Retina (tissue), 1 donor: Measurements from ENCODE around the gene FAM111A.
"Not testable (repeated sequence)": the region's sequence is repeated elsewhere in the genome, so short reads cannot be mapped to it uniquely, and the experiment has no call there.

Experiments used
- DNase-seq: peaks from one replicate; pipeline ENCODE4 v3.0.0-alpha.2; 2016

Gene FAM111A, protein sequence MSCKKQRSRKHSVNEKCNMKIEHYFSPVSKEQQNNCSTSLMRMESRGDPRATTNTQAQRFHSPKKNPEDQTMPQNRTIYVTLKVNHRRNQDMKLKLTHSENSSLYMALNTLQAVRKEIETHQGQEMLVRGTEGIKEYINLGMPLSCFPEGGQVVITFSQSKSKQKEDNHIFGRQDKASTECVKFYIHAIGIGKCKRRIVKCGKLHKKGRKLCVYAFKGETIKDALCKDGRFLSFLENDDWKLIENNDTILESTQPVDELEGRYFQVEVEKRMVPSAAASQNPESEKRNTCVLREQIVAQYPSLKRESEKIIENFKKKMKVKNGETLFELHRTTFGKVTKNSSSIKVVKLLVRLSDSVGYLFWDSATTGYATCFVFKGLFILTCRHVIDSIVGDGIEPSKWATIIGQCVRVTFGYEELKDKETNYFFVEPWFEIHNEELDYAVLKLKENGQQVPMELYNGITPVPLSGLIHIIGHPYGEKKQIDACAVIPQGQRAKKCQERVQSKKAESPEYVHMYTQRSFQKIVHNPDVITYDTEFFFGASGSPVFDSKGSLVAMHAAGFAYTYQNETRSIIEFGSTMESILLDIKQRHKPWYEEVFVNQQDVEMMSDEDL

DNA sequence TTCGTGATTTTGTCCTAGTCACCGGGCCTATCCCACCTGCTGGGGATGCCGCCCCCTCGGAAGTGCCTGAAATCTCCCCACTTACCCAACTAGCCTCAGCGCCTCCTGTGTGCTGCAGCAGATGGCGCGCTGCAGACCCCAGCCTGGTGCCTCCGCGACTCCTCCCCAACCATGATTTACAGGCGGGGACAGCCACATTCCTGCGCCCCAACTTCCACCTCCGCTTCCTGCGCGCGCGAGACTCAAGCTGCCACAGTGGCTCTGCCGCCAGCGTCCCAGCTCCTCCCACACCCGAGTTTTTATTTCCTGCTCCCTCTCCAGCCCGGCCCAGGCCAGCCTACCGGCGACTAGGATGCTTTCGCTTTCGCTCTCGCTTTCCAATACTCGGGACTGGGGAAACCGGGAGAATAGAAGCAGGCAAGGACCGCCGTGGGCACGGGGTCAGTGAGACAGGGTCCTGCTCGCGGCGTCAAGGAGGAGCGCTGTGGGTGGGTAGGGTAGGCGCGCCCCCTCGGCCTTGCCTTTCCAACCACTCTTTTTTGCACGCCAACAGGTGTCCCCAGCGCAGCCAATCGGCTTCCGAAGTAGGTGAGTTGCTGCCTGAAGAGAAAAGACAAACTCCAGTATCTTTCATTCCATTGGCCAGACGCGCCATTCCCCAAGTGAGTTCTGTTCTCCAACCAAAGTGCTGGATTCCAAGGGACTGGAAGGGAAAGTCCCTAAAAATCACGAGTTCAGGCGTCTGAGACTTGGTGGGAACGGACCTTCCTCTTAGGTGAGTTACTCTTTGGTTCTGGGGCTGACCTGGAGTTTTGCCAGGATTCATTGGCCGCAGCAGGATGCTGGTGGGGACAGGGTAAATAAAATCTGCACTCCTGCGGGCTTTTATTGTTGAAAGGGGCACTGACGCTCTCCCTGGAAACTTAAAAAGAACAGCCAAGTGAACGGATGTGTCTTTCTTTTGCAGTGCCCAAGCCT lies at the start of gene FAM111A:
Gene FAM111A (plus strand): TSS at position 327 of the 978 bp plus-strand sequence. CDS start 6,017 bp downstream, outside the sequence.
- peak; percentile 91 for DNase-seq

DNA sequence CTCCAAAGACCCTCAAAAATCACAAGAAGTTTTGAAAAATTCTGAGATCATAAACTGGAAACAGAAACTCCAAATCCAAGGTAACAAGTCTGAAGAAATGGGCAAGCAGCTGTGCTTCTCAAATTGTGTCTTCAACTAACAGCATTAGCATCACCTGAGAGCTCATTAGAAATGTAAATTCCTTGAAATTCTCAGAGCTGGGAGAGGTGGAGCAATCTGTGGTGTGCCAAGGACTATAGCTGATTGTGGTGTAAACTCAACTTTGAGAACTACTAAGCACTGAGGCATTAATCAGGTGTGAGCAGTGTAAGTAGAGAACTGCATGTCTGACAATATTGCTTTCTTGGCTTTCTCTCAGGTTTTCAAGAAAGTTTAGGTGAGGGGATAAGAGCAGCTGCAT lies 49.1 kb upstream of the FAM111A start:
- DNase-seq, result not testable (repeated sequence)

DNA sequence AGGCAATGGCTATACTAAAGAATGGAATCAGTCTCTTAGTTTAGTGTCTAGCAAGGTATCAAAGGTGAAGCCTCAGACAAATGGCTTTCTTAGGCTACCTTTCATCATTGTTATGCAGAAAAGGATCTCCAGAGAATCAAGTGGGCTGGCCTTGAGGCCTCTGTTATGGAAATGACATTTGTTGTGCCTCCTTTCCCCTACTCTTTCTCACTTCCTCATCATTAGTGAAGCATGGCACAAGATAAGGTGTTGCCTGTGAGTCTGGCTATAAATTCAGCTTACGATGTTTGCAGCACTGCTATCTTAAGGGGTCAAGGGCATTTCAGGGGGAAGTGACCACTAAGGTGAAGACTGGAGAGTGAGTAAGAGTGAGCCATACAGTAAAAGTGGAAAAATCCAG lies 47.4 kb upstream of the FAM111A start:
- not testable (repeated sequence) for DNase-seq

DNA sequence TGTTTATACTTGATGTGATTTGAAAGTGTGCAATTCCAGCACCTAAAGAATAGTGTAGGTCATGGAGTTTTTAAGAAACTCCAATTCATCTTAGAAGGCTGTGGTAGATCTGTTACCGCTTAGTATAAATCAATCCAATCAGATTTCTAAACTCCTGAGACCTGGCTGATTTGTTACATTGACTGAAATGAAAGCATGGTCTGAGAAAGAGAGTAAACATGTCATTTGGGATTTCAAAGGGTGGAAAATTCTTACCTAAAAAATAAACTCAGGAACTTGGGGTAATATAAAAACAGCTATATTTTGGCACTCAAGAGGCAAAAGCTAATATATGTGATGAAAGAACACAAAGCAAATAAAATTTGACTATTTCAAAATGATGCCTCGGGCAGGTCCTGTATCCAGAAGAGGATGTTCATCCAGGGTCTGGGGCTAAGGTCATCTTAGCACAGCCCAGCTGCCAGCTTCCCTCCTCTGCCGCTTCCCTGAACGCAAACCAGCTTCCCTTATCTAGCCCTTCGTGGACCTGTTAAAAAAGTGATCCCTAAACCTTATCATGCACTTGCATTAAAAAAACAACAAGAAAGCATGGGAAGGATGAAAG lies 46.6 kb upstream of the FAM111A start:
- DNase-seq, result not testable (repeated sequence)

DNA sequence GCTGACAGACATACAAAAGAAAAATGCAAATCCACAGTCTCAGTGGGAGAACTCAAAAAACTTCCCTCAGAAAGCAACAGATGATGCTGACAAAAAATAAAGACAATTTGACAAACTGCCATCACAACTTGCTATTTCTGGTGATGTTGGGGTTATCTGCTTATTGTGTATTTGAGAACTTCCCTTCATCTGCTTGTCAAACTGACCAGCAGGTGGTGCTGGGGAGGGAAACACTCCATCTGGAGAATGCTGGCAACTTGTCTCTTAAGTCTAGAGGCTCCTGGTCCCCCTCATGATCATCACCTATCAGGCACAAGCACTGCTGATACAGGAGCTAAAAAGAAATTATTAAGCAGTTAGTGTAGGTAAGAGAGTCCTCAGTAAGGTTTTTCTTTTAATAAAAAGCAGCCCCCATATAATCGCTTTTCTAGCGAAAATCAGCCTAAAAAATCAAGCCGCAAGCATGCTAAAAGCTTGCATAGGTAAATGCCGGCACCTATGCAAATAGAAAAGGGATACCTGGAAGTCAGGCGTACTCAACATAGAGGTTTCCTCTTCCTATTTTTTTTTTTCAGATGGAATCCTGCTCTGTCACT lies 45.4 kb upstream of the FAM111A start:
- peak; percentile 36 for DNase-seq

DNA sequence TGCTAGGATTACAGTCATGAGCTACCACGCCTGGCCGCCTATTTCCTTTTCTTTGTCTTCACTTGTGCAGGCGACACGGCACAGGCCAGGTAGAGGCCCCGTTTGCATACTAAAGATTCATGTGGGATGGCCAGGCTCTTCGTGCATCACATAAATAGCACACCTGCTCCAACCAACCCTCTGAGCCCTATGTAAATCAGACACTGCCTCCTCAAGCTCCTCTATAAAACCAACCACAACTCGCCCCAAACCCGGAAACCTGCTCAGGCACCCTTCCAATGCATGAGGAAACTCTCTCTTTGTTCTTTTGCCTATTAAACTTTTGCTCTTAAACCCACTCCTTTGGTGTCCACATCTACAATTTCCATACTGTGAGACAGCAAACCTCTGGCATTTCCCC lies 44.7 kb upstream of the FAM111A start:
- not testable (repeated sequence) for DNase-seq

DNA sequence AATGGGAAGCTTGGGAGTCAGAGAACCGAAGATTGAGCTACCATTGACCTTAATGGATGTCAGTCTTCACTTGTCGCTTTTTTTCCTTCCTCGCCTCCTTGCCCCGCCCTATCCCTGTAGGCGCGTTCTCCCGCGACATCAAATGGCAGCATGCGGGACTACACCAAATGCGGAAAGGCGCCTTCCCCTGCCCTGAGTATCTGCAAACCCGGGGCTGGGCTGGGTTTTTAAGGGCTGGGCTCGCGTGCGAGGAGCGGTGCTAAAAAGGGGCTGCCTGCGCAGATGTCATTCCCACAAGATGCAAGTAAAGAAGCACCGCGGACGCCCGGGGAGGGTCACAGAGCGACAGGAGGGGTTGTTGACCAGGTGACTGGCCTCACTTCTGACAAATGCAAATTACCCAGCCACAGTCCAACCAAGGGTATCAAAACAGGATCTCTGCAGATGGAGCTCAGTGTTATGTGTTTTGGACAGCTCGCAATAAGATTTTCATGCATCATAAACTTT lies 40.3 kb upstream of the FAM111A start:
- peak; percentile 80 for DNase-seq

DNA sequence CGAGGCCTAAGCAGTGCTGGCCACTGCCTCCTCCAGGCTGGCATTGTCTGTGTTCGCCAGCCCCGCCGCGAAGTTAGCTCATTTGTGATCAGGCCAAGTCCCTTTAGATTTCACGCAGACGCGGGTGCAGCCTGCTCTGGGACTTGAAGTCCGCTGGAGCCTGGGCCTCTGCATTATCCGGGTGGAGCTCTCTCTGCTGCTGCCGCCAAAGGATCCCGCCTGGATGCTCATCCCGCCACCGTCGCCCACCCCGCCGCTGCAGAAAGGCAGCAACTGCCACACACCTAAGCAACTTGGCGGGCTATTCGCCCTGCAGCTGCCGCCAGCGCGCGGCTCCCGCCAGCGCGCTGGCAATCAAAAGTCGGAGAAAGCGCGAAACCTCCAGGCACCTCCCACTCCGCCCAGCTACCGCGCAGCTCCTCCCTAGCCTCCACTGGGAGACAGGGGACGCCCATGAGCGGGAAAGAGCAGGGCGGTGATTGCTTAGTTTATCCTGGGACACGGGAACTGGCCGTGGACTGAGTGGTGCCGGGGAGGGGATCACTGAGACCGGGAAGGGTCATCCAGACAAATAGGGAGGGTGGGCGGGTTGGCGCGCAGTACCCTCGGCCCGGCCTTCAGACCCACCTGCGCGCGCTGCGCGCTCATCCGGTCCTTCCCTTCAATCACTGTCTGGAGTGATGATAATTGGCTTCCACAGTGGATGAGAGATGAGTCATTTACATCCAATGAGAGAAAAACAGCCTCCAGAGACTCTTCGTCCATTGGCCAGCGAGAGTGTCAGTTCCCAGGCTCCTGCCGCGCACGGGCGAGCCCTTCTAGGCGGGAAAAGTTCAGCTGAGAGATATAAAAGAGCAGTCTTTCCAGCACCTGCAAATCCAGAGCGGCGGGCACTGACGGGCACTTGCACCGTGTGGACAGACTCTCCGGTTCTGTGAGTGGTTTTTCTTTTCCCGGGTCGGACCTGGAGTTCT lies 36.0 kb upstream of the FAM111A start, which contains the start of gene FAM111B:
Gene FAM111B (plus strand): TSS at position 875 of the 974 bp plus-strand sequence. CDS start 2,389 bp downstream, outside the sequence.
- DNase-seq, result peak; percentile 92

DNA sequence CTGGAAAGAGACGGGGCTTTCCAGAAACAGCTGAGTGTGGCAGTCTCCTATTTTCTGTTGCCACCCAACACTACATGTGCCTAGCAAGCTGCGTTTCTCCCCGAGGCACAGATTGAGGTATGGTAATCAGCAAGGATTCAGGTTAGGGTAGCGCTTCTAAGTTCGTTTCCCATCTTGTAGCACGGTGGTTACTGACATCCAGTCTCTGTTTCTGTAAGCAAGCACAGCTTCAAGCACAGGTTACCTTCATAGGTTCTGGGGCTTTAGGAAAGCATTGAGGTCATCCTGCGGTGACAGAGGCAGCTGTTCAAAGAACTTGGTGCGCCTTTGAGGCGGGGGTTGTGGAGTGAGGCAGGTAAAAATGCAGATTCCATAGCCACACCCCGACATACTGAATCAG lies 34.9 kb upstream of the FAM111A start:
- not testable (repeated sequence) for DNase-seq

DNA sequence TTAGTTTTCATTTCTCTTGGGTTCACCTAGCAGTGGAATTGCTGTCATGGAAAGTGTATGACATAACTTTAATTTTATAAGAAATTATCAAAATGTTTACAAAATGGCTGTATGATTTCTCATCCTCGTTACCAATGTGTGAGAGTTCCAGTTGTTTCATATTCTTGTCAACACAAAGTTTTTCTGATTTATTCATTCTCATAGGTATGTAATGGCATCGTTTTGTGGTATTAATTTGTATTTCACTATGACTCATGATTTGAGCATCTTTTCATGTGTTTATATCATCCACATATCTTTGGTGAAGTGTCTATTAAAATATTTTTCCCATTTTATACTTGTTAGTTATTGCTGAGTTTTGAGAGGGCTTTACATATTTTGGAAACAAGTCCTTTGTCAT lies 30.2 kb upstream of the FAM111A start:
- DNase-seq, result no peak

DNA sequence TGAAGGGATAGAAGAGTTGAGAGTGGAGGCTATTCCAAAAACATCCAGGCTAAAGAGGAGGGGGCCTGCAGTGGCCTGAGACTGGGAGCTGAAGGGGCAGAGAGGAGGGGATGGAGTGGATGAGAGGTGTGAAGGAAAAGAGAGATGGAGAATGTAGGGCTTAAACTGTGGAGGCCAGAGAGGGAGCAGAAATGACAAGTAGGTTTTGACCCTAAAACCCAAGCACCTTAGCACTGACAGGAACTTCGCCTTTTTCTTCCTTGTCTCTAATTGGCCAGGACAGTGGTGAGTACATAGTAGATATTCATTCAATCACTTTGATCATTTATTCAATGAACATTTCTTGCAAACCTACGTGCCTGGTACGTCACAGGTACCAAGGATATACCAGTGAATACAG lies 28.3 kb upstream of the FAM111A start:
- DNase-seq, result no peak

DNA sequence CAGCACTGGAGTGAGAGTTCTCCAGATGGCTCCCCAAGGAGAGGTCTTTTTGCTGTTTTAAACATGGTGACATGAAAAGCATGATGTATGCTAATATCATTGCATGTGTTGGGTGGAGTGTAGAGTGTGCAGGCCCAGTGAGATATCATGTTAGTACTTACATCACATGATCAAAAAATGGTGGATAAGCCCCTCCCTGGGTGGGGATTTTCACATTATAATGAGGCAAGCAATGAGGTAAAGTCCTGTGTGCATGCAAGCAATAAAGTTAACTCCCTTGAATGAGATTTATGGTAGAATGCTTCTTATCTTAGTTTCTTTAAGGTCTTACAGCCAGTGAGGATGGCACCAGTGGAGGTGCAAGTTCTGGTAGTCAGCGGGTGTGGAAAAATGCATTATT lies 27.1 kb upstream of the FAM111A start:
- no peak for DNase-seq

DNA sequence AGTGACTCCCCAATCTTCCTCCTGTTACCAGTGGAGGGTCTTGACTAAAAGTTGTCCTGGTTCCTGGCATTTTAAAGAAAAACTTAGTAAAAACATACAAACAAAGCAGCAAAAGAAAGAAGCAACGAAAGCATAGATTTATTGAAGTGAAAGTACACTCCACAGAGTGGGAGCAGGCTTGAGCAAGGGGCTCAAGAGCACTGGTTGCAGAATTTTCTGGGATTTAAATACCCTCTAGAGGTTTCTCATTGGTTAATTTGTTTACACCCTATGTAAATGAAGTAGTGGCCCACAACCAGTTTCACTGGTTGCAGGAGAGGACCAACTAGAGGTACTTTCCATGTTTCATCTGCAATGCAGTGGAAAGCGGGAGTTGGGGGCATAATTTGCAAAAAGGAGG lies 24.9 kb upstream of the FAM111A start:
- DNase-seq, result no peak

DNA sequence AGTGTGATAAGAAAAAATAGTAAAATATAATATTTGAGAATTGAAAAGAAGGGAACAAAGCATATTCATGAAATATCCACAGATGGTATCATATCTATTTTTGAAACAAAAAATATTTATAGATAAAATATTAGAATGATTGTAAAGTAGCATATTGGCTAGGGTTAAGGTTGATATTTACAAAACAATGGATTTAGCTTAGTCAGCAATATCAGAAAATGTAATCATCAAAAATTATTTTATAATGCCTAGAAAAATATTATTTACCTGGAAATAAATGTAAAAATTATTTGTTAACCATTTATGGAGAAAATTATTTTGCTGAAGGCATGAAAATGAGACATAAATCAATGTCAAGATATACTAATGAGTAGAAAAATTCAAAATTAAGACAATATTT lies 22.8 kb upstream of the FAM111A start:
- no peak for DNase-seq

DNA sequence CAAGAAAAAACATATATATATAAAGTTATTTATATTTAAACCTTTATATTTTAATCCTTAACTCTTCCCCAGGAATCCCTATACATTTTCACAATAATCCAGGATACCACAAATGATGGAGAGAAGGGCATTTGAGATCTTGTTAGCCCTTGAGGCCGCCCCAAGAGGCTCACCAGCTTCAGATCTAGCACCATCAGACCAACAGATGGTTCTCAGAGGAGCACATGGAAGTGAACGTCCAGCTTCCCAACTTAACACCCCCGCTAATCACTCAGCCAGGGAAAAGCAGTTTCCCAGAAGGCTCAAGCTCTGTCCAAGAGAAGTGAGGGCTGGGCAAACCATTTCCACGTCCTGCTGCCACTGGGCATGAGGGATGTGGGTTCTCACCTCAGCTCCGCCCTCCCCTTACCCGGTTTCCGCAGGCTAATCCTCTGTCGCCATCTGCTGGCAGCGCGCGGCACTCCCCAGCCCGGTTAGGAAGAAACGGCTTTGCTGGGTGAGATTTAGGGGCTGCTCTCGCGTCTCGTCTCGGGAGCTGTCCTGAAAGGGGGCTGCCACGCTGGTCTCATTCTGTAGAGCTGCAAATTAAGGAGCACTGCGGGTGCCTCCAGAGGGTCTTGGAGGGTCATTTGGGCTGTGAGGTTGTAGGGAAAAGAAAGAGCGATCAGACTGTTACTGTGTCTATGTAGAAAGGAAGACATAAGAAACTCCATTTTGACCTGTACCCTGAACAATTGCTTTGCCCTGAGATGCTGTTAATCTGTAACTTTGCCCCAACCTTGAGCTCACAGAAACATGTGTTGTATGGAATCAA lies 6.8 kb upstream of the FAM111A start:
- peak; percentile 94 for DNase-seq

DNA sequence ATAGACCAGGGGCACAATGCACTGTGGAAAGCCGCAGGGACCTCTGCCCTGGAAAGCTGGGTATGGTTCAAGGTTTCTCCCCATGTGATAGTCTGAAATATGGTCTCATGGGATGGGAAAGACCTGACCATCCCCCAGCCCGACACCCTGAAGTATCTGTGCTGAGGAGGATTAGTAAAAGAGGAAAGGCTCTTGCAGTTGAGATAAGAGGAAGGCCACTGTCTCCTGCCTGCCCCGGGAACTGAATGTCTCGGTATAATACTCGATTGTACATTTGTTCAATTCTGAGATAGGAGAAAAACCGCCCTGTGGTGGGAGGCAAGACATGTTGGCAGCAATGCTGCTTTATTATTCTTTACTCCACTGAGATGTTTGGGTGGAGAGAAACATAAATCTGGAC lies 6.1 kb upstream of the FAM111A start:
- DNase-seq, result not testable (repeated sequence)

DNA sequence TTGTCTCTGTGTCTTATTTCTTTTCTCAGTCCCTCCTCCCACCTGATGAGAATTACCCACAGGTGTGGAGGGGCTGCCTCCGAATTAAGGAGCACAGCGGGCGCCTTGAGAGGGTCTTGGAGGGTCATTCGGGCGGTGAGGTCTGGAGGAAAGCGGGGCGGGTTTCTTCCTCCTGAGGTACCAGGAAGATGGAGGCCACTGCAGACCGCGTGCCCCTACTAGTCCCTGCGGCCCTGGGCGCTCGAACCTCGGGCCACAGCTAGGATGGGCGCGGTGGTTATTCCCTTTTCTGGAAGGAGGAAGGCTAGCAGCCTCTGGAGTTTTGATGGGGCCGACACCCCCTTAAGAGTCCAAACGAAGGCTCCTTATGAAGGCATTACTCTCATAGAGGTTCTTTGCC lies 5.5 kb upstream of the FAM111A start:
- DNase-seq, result no peak

DNA sequence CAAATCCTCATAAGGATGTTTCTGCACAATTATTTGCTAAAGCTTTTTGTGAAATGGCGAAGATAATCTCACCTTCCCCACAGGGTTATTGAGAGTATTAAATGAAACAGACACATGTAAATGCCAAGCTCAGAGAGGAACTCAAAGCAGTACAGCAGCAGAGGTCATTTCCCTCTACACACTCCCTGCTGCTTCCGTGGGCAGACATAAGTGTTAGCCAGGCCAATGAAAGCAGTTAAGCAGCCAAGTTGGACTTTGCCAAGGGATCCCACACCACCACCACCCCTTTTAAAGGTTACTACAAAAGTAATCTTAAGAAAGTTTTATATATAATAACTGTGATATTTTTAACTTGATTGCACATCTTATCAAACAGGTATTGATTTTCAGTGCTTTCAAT lies 4.0 kb upstream of the FAM111A start:
- DNase-seq, result no peak

DNA sequence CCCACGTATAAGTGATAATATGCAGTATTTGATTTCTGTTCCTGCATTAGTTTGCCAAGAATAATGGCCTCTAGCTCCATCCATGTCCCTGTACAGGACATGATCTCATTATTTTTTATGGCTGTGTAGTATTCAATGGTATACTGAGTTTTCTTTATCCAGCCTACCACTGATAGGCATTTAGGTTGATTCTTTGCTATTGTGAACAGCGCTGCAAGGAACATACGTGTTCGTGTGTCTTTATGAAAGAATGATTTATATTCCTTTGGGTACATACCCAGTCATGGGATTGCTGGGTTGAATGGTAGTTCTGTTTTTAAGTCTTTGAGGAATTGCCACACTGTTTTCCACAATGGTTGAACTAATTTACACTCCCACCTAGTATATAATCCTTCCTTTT lies 1.5 kb upstream of the FAM111A start:
- DNase-seq, result no peak
